IMR-90 (cell line): ENCODE data around the gene DUSP16. TPM values are rescaled to one million over a fixed set of nuclear protein-coding genes. Genes with fewer than 3 reads are reported as not detected.

Experiments
- ATAC-seq: fragments of 200-7000 bp; cut with Tn5 transposase; 2 replicates; pipeline ENCODE4 v1.9.1; 2020; ENCODE audit warnings: low read depth, mild to moderate bottlenecking, moderate library complexity
- BruUV-seq: library from RNA; stranded (reverse); fragments of 400-500 nt; replicated peaks from 2 replicates; lab custom pipeline; 2021; lab: Mats Ljungman, UMichigan
- CTCF ChIA-PET: fragments of 300-600 bp; formaldehyde crosslinking; extraction: SDS; loops from one replicate; lab custom pipeline; 2021; ENCODE audit warnings: antibody characterized with exemption; lab: Yijun Ruan, JAX
- POLR2A ChIA-PET: fragments of 300-600 bp; sonication (Branson Sonifier 250); formaldehyde crosslinking; loops from one replicate; lab custom pipeline; 2022; ENCODE audit warnings: antibody characterized with exemption; ENCODE audit not compliant: unreplicated experiment; lab: Charles Lee
- DNase-seq: peaks from one replicate; pipeline ENCODE4 v3.0.0; 2013
- H2AFZ ChIP-seq: replicated peaks from 2 replicates; pipeline ENCODE3; 2013; ENCODE audit warnings: low read length, mild to moderate bottlenecking; ENCODE audit not compliant: poor library complexity
- H2AK5ac ChIP-seq: 2 replicates; pipeline ENCODE4 v1.6.1; 2013; ENCODE audit warnings: low read depth, low read length, inconsistent platforms
- H2AK9ac ChIP-seq: replicated peaks from 2 replicates; pipeline ENCODE3; 2013; ENCODE audit warnings: mild to moderate bottlenecking, low read depth, low read length, moderate library complexity; ENCODE audit not compliant: poor library complexity
- H2BK120ac ChIP-seq: 2 replicates; pipeline ENCODE4 v1.6.1; 2013; ENCODE audit warnings: low read depth, low read length, inconsistent platforms
- H2BK15ac ChIP-seq: 3 replicates; pipeline ENCODE4 v1.6.1; 2013; ENCODE audit warnings: low read depth, low read length, inconsistent platforms
- H2BK20ac ChIP-seq: 2 replicates; pipeline ENCODE4 v1.6.1; 2013; ENCODE audit warnings: low read depth, mild to moderate bottlenecking, inconsistent platforms, low read length, moderate library complexity
- H2BK5ac ChIP-seq: 2 replicates; pipeline ENCODE4 v1.6.1; 2013; ENCODE audit warnings: mild to moderate bottlenecking, low read depth, low read length, inconsistent platforms; ENCODE audit not compliant: poor library complexity, severe bottlenecking
- H3K14ac ChIP-seq: replicated peaks from 2 replicates; pipeline ENCODE4 v1.6.1; 2013; ENCODE audit warnings: low read depth, low read length, inconsistent platforms
- H3K18ac ChIP-seq: 2 replicates; pipeline ENCODE4 v1.6.1; 2013; ENCODE audit warnings: low read depth, low read length, control low read depth
- H3K23ac ChIP-seq: 2 replicates; pipeline ENCODE4 v1.6.1; 2013; ENCODE audit warnings: low read depth, low read length, inconsistent platforms
- H3K27ac ChIP-seq: 2 replicates; pipeline ENCODE4 v1.5.1; 2013; ENCODE audit warnings: mild to moderate bottlenecking, control low read depth, low read length; ENCODE audit not compliant: insufficient read depth
- H3K27me3 ChIP-seq: 2 replicates; pipeline ENCODE4 v1.6.1; 2013; ENCODE audit warnings: low read length; ENCODE audit not compliant: control insufficient read depth, insufficient read depth
- H3K36me3 ChIP-seq: 2 replicates; pipeline ENCODE4 v1.6.1; 2013; ENCODE audit warnings: low read length, mixed read lengths; ENCODE audit not compliant: control insufficient read depth, insufficient read depth
- H3K4ac ChIP-seq: 2 replicates; pipeline ENCODE4 v1.6.1; 2013; ENCODE audit warnings: low read depth, low read length, inconsistent platforms
- H3K4me1 ChIP-seq: 2 replicates; pipeline ENCODE4 v1.6.1; 2013; ENCODE audit warnings: low read length, mixed read lengths; ENCODE audit not compliant: control insufficient read depth, insufficient read depth
- H3K4me2 ChIP-seq: 2 replicates; pipeline ENCODE4 v1.6.1; 2013; ENCODE audit warnings: low read depth, mild to moderate bottlenecking, control low read depth, low read length, moderate library complexity
- H3K4me3 ChIP-seq: 2 replicates; pipeline ENCODE4 v1.5.1; 2013; ENCODE audit warnings: low read depth, mild to moderate bottlenecking, control low read depth, low read length, moderate library complexity; ENCODE audit not compliant: insufficient read depth
- H3K56ac ChIP-seq: 2 replicates; pipeline ENCODE4 v1.6.1; 2013; ENCODE audit warnings: low read length, inconsistent platforms; ENCODE audit not compliant: insufficient read depth; ENCODE audit errors: extremely low read depth
- H3K79me1 ChIP-seq, 2 experiments: 2 replicates each; pipeline ENCODE4 v1.6.1; 2013; ENCODE audit warnings: low read length in 2 of 2, inconsistent platforms in 1 of 2, low read depth in 1 of 2
- H3K9ac ChIP-seq: 2 replicates; pipeline ENCODE4 v1.6.1; 2013; ENCODE audit warnings: low read depth, low read length, control low read depth
- H3K9me1 ChIP-seq: 2 replicates; pipeline ENCODE4 v1.6.1; 2013; ENCODE audit warnings: low read length, inconsistent platforms; ENCODE audit not compliant: insufficient read depth
- H3K9me3 ChIP-seq: 2 replicates; pipeline ENCODE4 v1.6.1; 2013; ENCODE audit warnings: low read length; ENCODE audit not compliant: control insufficient read depth, insufficient read depth
- H4K20me1 ChIP-seq: 2 replicates; pipeline ENCODE4 v1.6.1; 2013; ENCODE audit warnings: low read length, inconsistent platforms; ENCODE audit not compliant: insufficient read depth
- H4K5ac ChIP-seq: 2 replicates; pipeline ENCODE4 v1.6.1; 2013; ENCODE audit warnings: mild to moderate bottlenecking, low read depth, low read length, control low read depth
- H4K8ac ChIP-seq, 2 experiments: 2 replicates each; pipeline ENCODE4 v1.6.1; 2013; ENCODE audit warnings: low read depth in 2 of 2, low read length in 2 of 2, control low read depth in 1 of 2, inconsistent platforms in 1 of 2
- H4K91ac ChIP-seq: 2 replicates; pipeline ENCODE4 v1.6.1; 2013; ENCODE audit warnings: low read depth, low read length, inconsistent platforms; ENCODE audit not compliant: insufficient read depth
- BHLHE40 ChIP-seq: fragments of 150-350 bp; IDR thresholded peaks from 2 replicates; pipeline ENCODE4 v1.6.1; 2016; ENCODE audit warnings: mild to moderate bottlenecking, low read depth, low read length
- CEBPB ChIP-seq: IDR thresholded peaks from 2 replicates; pipeline ENCODE4 v1.6.1; 2012; ENCODE audit warnings: low read depth, low read length, improper control_type of control experiment
- CHD1 ChIP-seq: IDR thresholded peaks from 2 replicates; pipeline ENCODE4 v1.6.1; 2012; ENCODE audit warnings: low read depth, low read length, improper control_type of control experiment
- CTCF ChIP-seq: conservative IDR thresholded peaks from 2 replicates; pipeline ENCODE4 v1.5.1; 2012; ENCODE audit warnings: mild to moderate bottlenecking, low read depth, low read length, improper control_type of control experiment
- ELK1 ChIP-seq: fragments of 150-350 bp; IDR thresholded peaks from 2 replicates; pipeline ENCODE4 v1.6.1; 2016; ENCODE audit warnings: low read depth, mild to moderate bottlenecking, low read length, moderate library complexity, borderline replicate concordance
- FOS ChIP-seq: fragments of 150-350 bp; IDR thresholded peaks from 2 replicates; pipeline ENCODE4 v1.6.1; 2016; ENCODE audit warnings: low read depth, low read length
- MAFK ChIP-seq: IDR thresholded peaks from 2 replicates; pipeline ENCODE4 v1.6.1; 2012; ENCODE audit warnings: low read depth, low read length, improper control_type of control experiment
- MAZ ChIP-seq: IDR thresholded peaks from 2 replicates; pipeline ENCODE4 v1.6.1; 2012; ENCODE audit warnings: low read depth, mild to moderate bottlenecking, low read length, improper control_type of control experiment, moderate library complexity, borderline replicate concordance
- MXI1 ChIP-seq: IDR thresholded peaks from 2 replicates; pipeline ENCODE4 v1.6.1; 2012; ENCODE audit warnings: low read depth, mild to moderate bottlenecking, low read length, moderate library complexity, borderline replicate concordance
- NFE2L2 ChIP-seq: fragments of 150-350 bp; IDR thresholded peaks from 2 replicates; pipeline ENCODE4 v1.6.1; 2016; ENCODE audit warnings: low read depth, mild to moderate bottlenecking, low read length
- POLR2A ChIP-seq: IDR thresholded peaks from 2 replicates; pipeline ENCODE4 v1.6.1; 2012; ENCODE audit warnings: mild to moderate bottlenecking, low read depth, low read length
- RAD21 ChIP-seq: IDR thresholded peaks from 2 replicates; pipeline ENCODE4 v1.6.1; 2012; ENCODE audit warnings: low read length, improper control_type of control experiment
- RCOR1 ChIP-seq: IDR thresholded peaks from 2 replicates; pipeline ENCODE4 v1.6.1; 2012; ENCODE audit warnings: mild to moderate bottlenecking, low read length, improper control_type of control experiment; ENCODE audit not compliant: insufficient replicate concordance
- RFX5 ChIP-seq: IDR thresholded peaks from 2 replicates; pipeline ENCODE4 v1.8.0; 2012; ENCODE audit warnings: low read depth, mild to moderate bottlenecking, low read length, moderate library complexity
- WGBS, 2 experiments: methylation state at CpG; one replicate each; pipeline versions ENCODE4 v1.1.5 to v1.1.7; 2013; ENCODE audit warnings: missing lambda C conversion rate in 2 of 2; ENCODE audit not compliant: insufficient read length in 1 of 2; ENCODE audit errors: extremely low coverage in 2 of 2; 5-methylcytosine and 5-hydroxymethylcytosine counted together
- dilution Hi-C: fragments of 300-500 bp; cut with HindIII; formaldehyde crosslinking; loops from one replicate; pipeline ENCODE4 v1.14.3; 2018; ENCODE audit warnings: low sequenced_read_pairs; ENCODE audit not compliant: unreplicated experiment
- in situ Hi-C: fragments of 300-500 bp; cut with MboI; formaldehyde crosslinking; loops from 3 replicates; pipeline ENCODE4 v1.14.3; 2019; ENCODE audit warnings: low sequenced_read_pairs, inconsistent platforms, mixed read lengths
- intact Hi-C: fragments of 100-400 bp; cut with micrococcal nuclease; formaldehyde crosslinking; loops from 2 replicates; pipeline ENCODE4 v1.10.0; 2022
- polyA plus RNA-seq, 3 experiments: library from polyadenylated mRNA; depleted of rRNA; stranded (reverse); fragments of >200 nt; gene quantifications; 2 replicates each; pipeline ENCODE4 v1.2.3, GENCODE V29; 2012; ENCODE audit warnings: low replicate concordance in 1 of 3
- total RNA-seq: library from RNA; depleted of rRNA; stranded (reverse); fragments of >200 nt; gene quantifications from 2 replicates; pipeline ENCODE4 v1.2.3, GENCODE V29; 2012
- TF ChIP-seq, protein P1 (sequence below): fragments of 150-350 bp; IDR thresholded peaks from 2 replicates; pipeline ENCODE4 v1.6.1; 2017; ENCODE audit warnings: mild to moderate bottlenecking, antibody characterized with exemption, low read length, low read depth

DUSP16 gene
- total and polyA plus RNA-seq, 2 of the 4 experiments (the other 2 are of a cell fraction), result 4.7 to 10.0 TPM

DNA sequence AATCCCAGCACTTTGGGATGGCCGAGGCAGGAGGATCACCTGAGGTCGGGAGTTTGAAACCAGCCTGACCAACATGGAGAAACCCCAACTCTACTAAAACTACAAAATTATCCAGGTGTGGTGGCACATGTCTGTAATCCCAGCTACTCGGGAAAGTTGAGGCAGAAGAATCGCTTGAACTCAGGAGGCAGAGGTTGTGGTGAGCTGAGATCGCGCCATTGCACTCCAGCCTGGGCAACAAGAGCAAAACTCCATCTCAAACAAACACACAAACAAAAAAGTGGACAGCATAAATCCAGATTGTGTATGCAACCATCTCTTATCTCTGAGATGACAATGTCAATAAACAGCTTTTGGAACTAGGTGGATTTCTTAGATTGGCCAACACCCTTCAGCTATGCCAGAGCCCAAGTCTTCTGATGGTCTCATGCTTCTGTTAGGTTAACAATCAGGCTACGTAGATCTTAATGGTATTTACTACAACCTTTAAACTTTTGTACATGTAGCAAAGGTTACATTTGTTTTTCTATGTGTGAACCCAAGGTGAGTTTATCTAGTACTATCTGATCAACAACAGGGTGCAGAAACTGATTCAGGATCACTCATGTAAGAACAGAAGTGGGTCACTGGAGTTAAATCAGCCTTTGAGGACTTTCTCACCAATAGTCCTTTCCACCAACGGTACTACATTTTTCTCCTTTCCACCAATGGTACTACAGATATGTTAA is 73.7 kb downstream of the DUSP16 start:
- Histone ChIP-seq H3K4me2 (no peak overlapping the region), H3K14ac (no peak overlapping the region), H4K20me1 (no peaks in the 10 kb centered on the region), H3K4me3 (no peak overlapping the region), H2AFZ (no peak overlapping the region), H2AK9ac (no peak overlapping the region), H2BK15ac (no peak overlapping the region), H3K27ac (no peak overlapping the region), H3K9ac (no peak overlapping the region), H3K4ac (no peak overlapping the region), H4K5ac (no peak overlapping the region), H3K27me3 (no peaks in the 10 kb centered on the region), H3K36me3 (peaks cover 7% of the 10 kb centered on the region), H2BK5ac (no peak overlapping the region), H4K8ac (no peak overlapping the region), H3K23ac (no peak overlapping the region), H3K79me1 (peaks cover 6 to 18% of the 10 kb centered on the region in 2 experiments; a peak in 2 of 4 replicates), H2BK120ac (no peak overlapping the region), H2AK5ac (no peak overlapping the region), H4K91ac (no peak overlapping the region), H3K18ac (no peak overlapping the region), H2BK20ac (no peak overlapping the region), H3K56ac (no peak overlapping the region), H3K9me3 (no peaks in the 10 kb centered on the region), H3K9me1 (0 out of 2 replicates have a peak, but pooled peaks cover 2% of the 10 kb centered on the region), H3K4me1 (peaks cover 4% of the 10 kb centered on the region; the same call in 1 of the 2 replicates)
- ATAC-seq (no peak), DNase-seq (no peak)
- in situ Hi-C loops (no loop called here), intact Hi-C loops (no loop called here), dilution Hi-C loops (no loop called here)
- no TSS peak for BruUV-seq
- CTCF ChIA-PET, result no interaction called here
- POLR2A ChIA-PET, result no interaction called here
- no CpG with 5 or more reads among the region's 8 CpGs for WGBS, 2 experiments
- TF ChIP-seq RAD21 (no peak), CTCF (no peak), BHLHE40 (no peak), FOS (no peak), RFX5 (no peak), RCOR1 (no peak), NFE2L2 (no peak), ELK1 (no peak), POLR2A (no peak), MAZ (no peak), MAFK (no peak), CEBPB (no peak), MXI1 (no peak), CHD1 (no peak)
- TF ChIP-seq, protein P1, sequence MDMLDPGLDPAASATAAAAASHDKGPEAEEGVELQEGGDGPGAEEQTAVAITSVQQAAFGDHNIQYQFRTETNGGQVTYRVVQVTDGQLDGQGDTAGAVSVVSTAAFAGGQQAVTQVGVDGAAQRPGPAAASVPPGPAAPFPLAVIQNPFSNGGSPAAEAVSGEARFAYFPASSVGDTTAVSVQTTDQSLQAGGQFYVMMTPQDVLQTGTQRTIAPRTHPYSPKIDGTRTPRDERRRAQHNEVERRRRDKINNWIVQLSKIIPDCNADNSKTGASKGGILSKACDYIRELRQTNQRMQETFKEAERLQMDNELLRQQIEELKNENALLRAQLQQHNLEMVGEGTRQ, result no peak
